ENCODE measurements around the gene MAP3K9. TPM values are rescaled to one million over a fixed set of nuclear protein-coding genes. Genes with fewer than 3 reads are reported as not detected.

MAP3K9 gene
- total and polyA plus RNA-seq, 10 of the 15 experiments (the other 5 are each of a cell fraction or from before 2014, with no cell fraction given): 0.48 to 7.9 (median 2.9) TPM

DNA sequence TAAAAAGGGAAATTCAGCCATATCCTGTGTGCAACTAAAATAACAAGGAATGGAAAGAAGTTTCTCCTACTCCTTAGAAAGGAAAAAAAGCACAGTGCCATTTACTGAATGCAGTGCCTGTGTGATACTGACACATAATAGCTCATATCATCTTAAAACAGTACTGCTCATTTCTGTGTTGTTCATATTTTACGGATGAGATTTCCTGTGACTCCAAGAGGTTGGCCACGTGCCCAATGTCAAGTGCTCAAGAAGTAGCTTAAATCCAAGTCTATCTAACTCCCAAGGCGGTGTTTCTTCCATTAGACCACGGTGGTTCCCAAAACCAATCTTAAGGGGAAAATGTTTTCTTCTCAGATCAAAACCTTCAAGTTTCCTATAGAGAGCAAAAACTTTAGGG lies 20.0 kb downstream of the MAP3K9 start:
- no peaks in the 10 kb centered on the region for H4K20me1 ChIP-seq (ENCODE audit: control insufficient read depth, insufficient read depth)
- ChIA-PET RAD21 (ENCODE audit: unreplicated experiment) (no interaction called here), SMC1A (ENCODE audit: uncharacterized antibody, unreplicated experiment) (interaction anchor here (1.3 kb wide), 1 partner anchor 9 kb away, joined by 3 read pairs; no protein-coding TSS in a partner anchor), CTCF (no interaction called here), POLR2A (no interaction called here)
- 84% methylated on average over 4 of the region's 4 CpGs for WGBS (ENCODE audit: insufficient coverage, insufficient replicate concordance, low lambda C conversion rate, missing lambda C conversion rate)
- no peaks in the 10 kb centered on the region for H3K4me1 ChIP-seq (ENCODE audit: control insufficient read depth, insufficient read depth, low read length)
- H3K27me3 ChIP-seq (replicated peaks in 1 of 2; ENCODE audit: control insufficient read depth in 2 of 2, insufficient read depth in 2 of 2, low read length in 1 of 2): no peaks in the 10 kb centered on the region
- H3K79me2 ChIP-seq (ENCODE audit: control insufficient read depth, insufficient read depth, low read length): no peaks in the 10 kb centered on the region
- H3K4me2 ChIP-seq (ENCODE audit: control insufficient read depth, insufficient read depth): no peak overlapping the region
- no peak overlapping the region for H3K4me3 ChIP-seq
- no peaks in the 10 kb centered on the region; a peak in 2 of 4 replicates for H3K36me3 ChIP-seq (ENCODE audit: control insufficient read depth in 2 of 2, insufficient read depth in 2 of 2, low read length in 1 of 2)
- ATAC-seq: no peak
- DNase-seq (ENCODE audit: low read depth, low spot score): no peak
- BruUV-seq (replicated peaks): no TSS peak
- no peak overlapping the region for H3K9ac ChIP-seq (ENCODE audit: control insufficient read depth, insufficient read depth, low read length)
- FAIRE-seq: no peak
- no peak overlapping the region for H2AFZ ChIP-seq (ENCODE audit: control insufficient read depth, low read depth, low read length)
- H3K9me3 ChIP-seq (replicated peaks; ENCODE audit: control insufficient read depth, insufficient read depth, low read length): no peaks in the 10 kb centered on the region
- in situ Hi-C loops (cut with MboI) (no loop called here), intact Hi-C loops (cut with micrococcal nuclease; ENCODE audit: unreplicated experiment) (no loop called here)
- no peak overlapping the region for H3K27ac ChIP-seq (ENCODE audit: control insufficient read depth, insufficient read depth)
- no peak for TF ChIP-seq KLF5 (IDR thresholded peaks at IDR 0.05; ENCODE audit: partially characterized antibody)
- TF ChIP-seq, protein P1, sequence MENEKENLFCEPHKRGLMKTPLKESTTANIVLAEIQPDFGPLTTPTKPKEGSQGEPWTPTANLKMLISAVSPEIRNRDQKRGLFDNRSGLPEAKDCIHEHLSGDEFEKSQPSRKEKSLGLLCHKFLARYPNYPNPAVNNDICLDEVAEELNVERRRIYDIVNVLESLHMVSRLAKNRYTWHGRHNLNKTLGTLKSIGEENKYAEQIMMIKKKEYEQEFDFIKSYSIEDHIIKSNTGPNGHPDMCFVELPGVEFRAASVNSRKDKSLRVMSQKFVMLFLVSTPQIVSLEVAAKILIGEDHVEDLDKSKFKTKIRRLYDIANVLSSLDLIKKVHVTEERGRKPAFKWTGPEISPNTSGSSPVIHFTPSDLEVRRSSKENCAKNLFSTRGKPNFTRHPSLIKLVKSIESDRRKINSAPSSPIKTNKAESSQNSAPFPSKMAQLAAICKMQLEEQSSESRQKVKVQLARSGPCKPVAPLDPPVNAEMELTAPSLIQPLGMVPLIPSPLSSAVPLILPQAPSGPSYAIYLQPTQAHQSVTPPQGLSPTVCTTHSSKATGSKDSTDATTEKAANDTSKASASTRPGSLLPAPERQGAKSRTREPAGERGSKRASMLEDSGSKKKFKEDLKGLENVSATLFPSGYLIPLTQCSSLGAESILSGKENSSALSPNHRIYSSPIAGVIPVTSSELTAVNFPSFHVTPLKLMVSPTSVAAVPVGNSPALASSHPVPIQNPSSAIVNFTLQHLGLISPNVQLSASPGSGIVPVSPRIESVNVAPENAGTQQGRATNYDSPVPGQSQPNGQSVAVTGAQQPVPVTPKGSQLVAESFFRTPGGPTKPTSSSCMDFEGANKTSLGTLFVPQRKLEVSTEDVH (IDR thresholded peaks at IDR 0.05; ENCODE audit: low read depth, partially characterized antibody): no peak
- TF ChIP-seq MYB (IDR thresholded peaks at IDR 0.05; ENCODE audit: borderline replicate concordance, low read depth, low read length): no peak
- TF ChIP-seq HDGF (IDR thresholded peaks at IDR 0.05): no peak
- TF ChIP-seq, protein P2, sequence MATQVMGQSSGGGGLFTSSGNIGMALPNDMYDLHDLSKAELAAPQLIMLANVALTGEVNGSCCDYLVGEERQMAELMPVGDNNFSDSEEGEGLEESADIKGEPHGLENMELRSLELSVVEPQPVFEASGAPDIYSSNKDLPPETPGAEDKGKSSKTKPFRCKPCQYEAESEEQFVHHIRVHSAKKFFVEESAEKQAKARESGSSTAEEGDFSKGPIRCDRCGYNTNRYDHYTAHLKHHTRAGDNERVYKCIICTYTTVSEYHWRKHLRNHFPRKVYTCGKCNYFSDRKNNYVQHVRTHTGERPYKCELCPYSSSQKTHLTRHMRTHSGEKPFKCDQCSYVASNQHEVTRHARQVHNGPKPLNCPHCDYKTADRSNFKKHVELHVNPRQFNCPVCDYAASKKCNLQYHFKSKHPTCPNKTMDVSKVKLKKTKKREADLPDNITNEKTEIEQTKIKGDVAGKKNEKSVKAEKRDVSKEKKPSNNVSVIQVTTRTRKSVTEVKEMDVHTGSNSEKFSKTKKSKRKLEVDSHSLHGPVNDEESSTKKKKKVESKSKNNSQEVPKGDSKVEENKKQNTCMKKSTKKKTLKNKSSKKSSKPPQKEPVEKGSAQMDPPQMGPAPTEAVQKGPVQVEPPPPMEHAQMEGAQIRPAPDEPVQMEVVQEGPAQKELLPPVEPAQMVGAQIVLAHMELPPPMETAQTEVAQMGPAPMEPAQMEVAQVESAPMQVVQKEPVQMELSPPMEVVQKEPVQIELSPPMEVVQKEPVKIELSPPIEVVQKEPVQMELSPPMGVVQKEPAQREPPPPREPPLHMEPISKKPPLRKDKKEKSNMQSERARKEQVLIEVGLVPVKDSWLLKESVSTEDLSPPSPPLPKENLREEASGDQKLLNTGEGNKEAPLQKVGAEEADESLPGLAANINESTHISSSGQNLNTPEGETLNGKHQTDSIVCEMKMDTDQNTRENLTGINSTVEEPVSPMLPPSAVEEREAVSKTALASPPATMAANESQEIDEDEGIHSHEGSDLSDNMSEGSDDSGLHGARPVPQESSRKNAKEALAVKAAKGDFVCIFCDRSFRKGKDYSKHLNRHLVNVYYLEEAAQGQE (IDR thresholded peaks at IDR 0.05; ENCODE audit: low read depth, low read length): no peak
- TF ChIP-seq CREM (IDR thresholded peaks at IDR 0.05; ENCODE audit: low read depth): no peak
- no peak for TF ChIP-seq BCL11A (IDR thresholded peaks at IDR 0.05; ENCODE audit: low read depth, low read length)
- TF ChIP-seq, protein P3, sequence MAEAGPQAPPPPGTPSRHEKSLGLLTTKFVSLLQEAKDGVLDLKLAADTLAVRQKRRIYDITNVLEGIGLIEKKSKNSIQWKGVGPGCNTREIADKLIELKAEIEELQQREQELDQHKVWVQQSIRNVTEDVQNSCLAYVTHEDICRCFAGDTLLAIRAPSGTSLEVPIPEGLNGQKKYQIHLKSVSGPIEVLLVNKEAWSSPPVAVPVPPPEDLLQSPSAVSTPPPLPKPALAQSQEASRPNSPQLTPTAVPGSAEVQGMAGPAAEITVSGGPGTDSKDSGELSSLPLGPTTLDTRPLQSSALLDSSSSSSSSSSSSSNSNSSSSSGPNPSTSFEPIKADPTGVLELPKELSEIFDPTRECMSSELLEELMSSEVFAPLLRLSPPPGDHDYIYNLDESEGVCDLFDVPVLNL (IDR thresholded peaks at IDR 0.05; ENCODE audit: low read depth, low read length): no peak
- no peak for TF ChIP-seq CEBPB (IDR thresholded peaks at IDR 0.05; ENCODE audit: borderline replicate concordance in 1 of 2, low read depth in 2 of 2, low read length in 2 of 2)
- TF ChIP-seq, protein P4, sequence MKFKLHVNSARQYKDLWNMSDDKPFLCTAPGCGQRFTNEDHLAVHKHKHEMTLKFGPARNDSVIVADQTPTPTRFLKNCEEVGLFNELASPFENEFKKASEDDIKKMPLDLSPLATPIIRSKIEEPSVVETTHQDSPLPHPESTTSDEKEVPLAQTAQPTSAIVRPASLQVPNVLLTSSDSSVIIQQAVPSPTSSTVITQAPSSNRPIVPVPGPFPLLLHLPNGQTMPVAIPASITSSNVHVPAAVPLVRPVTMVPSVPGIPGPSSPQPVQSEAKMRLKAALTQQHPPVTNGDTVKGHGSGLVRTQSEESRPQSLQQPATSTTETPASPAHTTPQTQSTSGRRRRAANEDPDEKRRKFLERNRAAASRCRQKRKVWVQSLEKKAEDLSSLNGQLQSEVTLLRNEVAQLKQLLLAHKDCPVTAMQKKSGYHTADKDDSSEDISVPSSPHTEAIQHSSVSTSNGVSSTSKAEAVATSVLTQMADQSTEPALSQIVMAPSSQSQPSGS (IDR thresholded peaks at IDR 0.05; ENCODE audit: low read length): no peak
- no peak for TF ChIP-seq HDAC2 (IDR thresholded peaks at IDR 0.05)
- TF ChIP-seq RBBP5 (conservative IDR thresholded peaks at IDR 0.05): no peak
- TF ChIP-seq SPI1 (IDR thresholded peaks at IDR 0.05; ENCODE audit: borderline replicate concordance, insufficient read depth, low read depth, low read length): no peak
- TF ChIP-seq, protein P5, sequence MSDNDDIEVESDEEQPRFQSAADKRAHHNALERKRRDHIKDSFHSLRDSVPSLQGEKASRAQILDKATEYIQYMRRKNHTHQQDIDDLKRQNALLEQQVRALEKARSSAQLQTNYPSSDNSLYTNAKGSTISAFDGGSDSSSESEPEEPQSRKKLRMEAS (IDR thresholded peaks at IDR 0.05; ENCODE audit: low read depth, low read length): no peak
- TF ChIP-seq SMAD5 (IDR thresholded peaks at IDR 0.05; ENCODE audit: low read depth): no peak
